Ecto neural progenitor cell (in vitro differentiated cells): ENCODE data around the gene SFR1.
"Not testable (repeated sequence)": the region's sequence is repeated elsewhere in the genome, so short reads cannot be mapped to it uniquely, and the experiment has no call there.

Experiments
- DNase-seq: peaks from one replicate; pipeline ENCODE4 v3.0.0-alpha.2; 2018; ENCODE audit warnings: low spot score

The SFR1 gene

GRCh38 chr10:104174136-104174535, 52.2 kb downstream of the SFR1 start:
- not testable (repeated sequence) for DNase-seq
